ENCODE measurements around the gene OVCH1.

Gene OVCH1

GRCh38 chr12:29505122-29505521 is 7.6 kb upstream of the OVCH1 start:
- TF ChIP-seq CTCF (conservative IDR thresholded peaks at IDR 0.05; ENCODE audit: low read depth, low read length): no peak

GRCh38 chr12:29503283-29503682 is 5.8 kb upstream of the OVCH1 start:
- TF ChIP-seq CTCF (conservative IDR thresholded peaks at IDR 0.05; ENCODE audit: low read depth, low read length): no peak
- no peak for DNase-seq (ENCODE audit: low read depth)
- no peak overlapping the region for H3K4me3 ChIP-seq (ENCODE audit: low read depth, low read length)

More at GRCh38 chr12:29505122-29505521, 7.6 kb upstream of the OVCH1 start:
- no peak overlapping the region for H3K4me3 ChIP-seq (ENCODE audit: low read depth, low read length)
- DNase-seq (ENCODE audit: low read depth): no peak

- no peak for TF ChIP-seq CTCF (conservative IDR thresholded peaks at IDR 0.05; ENCODE audit: low read depth, low read length)
- DNase-seq (ENCODE audit: low read depth): no peak
- no peak overlapping the region for H3K4me3 ChIP-seq (ENCODE audit: low read depth, low read length)
These were observed 1.7 kb upstream of the OVCH1 start for GRCh38 chr12:29499235-29499634.

- no peak for TF ChIP-seq CTCF (conservative IDR thresholded peaks at IDR 0.05; ENCODE audit: low read depth, low read length)
- DNase-seq (ENCODE audit: low read depth): no peak
- H3K4me3 ChIP-seq (ENCODE audit: low read depth, low read length): no peak overlapping the region
These were observed 4.6 kb downstream of the OVCH1 start for GRCh38 chr12:29492891-29493290.

- DNase-seq (ENCODE audit: low read depth): no peak
- H3K4me3 ChIP-seq (ENCODE audit: low read depth, low read length): no peak overlapping the region
- TF ChIP-seq CTCF (conservative IDR thresholded peaks at IDR 0.05; ENCODE audit: low read depth, low read length): no peak
These were observed 10.5 kb downstream of the OVCH1 start for GRCh38 chr12:29486972-29487371.

GRCh38 chr12:29463198-29463597 is 34.3 kb downstream of the OVCH1 start:
- TF ChIP-seq CTCF (conservative IDR thresholded peaks at IDR 0.05; ENCODE audit: low read depth, low read length): no peak
- no peak for DNase-seq (ENCODE audit: low read depth)

GRCh38 chr12:29460082-29460481 is 37.4 kb downstream of the OVCH1 start:
- no peak overlapping the region for H3K4me3 ChIP-seq (ENCODE audit: low read depth, low read length)
- TF ChIP-seq CTCF (conservative IDR thresholded peaks at IDR 0.05; ENCODE audit: low read depth, low read length): no peak
- no peak for DNase-seq (ENCODE audit: low read depth)

More at GRCh38 chr12:29463198-29463597, 34.3 kb downstream of the OVCH1 start:
- H3K4me3 ChIP-seq (ENCODE audit: low read depth, low read length): no peak overlapping the region
